Smooth muscle cell (in vitro differentiated cells): Measurements from ENCODE around the gene KATNB1. TPM values are rescaled to one million over a fixed set of nuclear protein-coding genes. Genes with fewer than 3 reads are reported as not detected.

ENCODE experiments used
- DNase-seq: peaks from one replicate; lab custom pipeline; 2025; ENCODE audit not compliant: unreplicated experiment; lab: John Stamatoyannopoulos, UW
- H2AFZ ChIP-seq: fragments of 200-600 bp; sonication (generic); 2 replicates; pipeline ENCODE4 v1.6.0; 2016; ENCODE audit warnings: antibody characterized with exemption, low read depth, mild to moderate bottlenecking
- H3F3A ChIP-seq: fragments of 200-600 bp; sonication (generic); 2 replicates; pipeline ENCODE4 v1.6.0; 2017; ENCODE audit warnings: antibody characterized with exemption, low read depth
- H3K27ac ChIP-seq: fragments of 200-600 bp; sonication (generic); 2 replicates; pipeline ENCODE4 v1.5.1; 2016; ENCODE audit warnings: low read depth, mild to moderate bottlenecking
- H3K27me3 ChIP-seq: fragments of 200-600 bp; sonication (generic); 2 replicates; pipeline ENCODE4 v1.6.1; 2016; ENCODE audit warnings: low read depth, mild to moderate bottlenecking
- H3K36me3 ChIP-seq: fragments of 200-600 bp; sonication (generic); 2 replicates; pipeline ENCODE4 v1.5.1; 2016; ENCODE audit warnings: low read depth
- H3K4me1 ChIP-seq: fragments of 200-600 bp; sonication (generic); 2 replicates; pipeline ENCODE4 v1.5.1; 2016; ENCODE audit warnings: low read depth
- H3K4me2 ChIP-seq: fragments of 200-600 bp; sonication (generic); 2 replicates; pipeline ENCODE4 v1.6.0; 2016; ENCODE audit warnings: mild to moderate bottlenecking
- H3K4me3 ChIP-seq: fragments of 200-600 bp; sonication (generic); 2 replicates; pipeline ENCODE4 v1.5.1; 2016; ENCODE audit warnings: mild to moderate bottlenecking
- H3K79me2 ChIP-seq: fragments of 200-600 bp; sonication (generic); 2 replicates; pipeline ENCODE4 v1.6.0; 2016; ENCODE audit warnings: low read depth, mild to moderate bottlenecking
- H3K9ac ChIP-seq: fragments of 200-600 bp; sonication (generic); 2 replicates; pipeline ENCODE4 v1.6.0; 2016; ENCODE audit warnings: low read depth
- H3K9me3 ChIP-seq: fragments of 200-600 bp; sonication (generic); replicated peaks from 2 replicates; pipeline ENCODE4 v1.5.1; 2016; ENCODE audit warnings: low read depth
- H4K20me1 ChIP-seq: fragments of 200-600 bp; sonication (generic); 2 replicates; pipeline ENCODE4 v1.6.0; 2016; ENCODE audit warnings: low read depth
- WGBS: methylation state at CpG from one replicate; pipeline ENCODE4 v1.1.7; 2016; ENCODE audit warnings: low lambda C conversion rate; 5-methylcytosine and 5-hydroxymethylcytosine counted together
- microRNA-seq: library from miRNA; unstranded; fragments of <30 nt; microRNA quantifications from one replicate; pipeline ENCODE4, GENCODE V29; 2016; ENCODE audit warnings: borderline number of aligned reads
- polyA plus RNA-seq: library from polyadenylated mRNA; unstranded; fragments of >200 nt; fragmentation: Nextera tagmentation; extraction: Ambion mirVana; gene quantifications from 2 replicates; pipeline ENCODE4 v1.2.1, GENCODE V29; 2016
- small RNA-seq: library from RNA; depleted of rRNA; stranded (forward); fragments of <200 nt; gene quantifications from one replicate; pipeline ENCODE3, GENCODE V24; 2014
- total RNA-seq: library from RNA; depleted of rRNA; stranded (reverse); fragments of >200 nt; gene quantifications from 2 replicates; pipeline ENCODE4 v1.2.3, GENCODE V29; 2014
- TF ChIP-seq, protein P1 (sequence below): fragments of 200-600 bp; sonication (generic); IDR thresholded peaks from 2 replicates; pipeline ENCODE4 v1.5.1; 2017; ENCODE audit warnings: borderline replicate concordance, mild to moderate bottlenecking, antibody characterized with exemption; ENCODE audit not compliant: insufficient read depth, poor library complexity, severe bottlenecking

KATNB1 gene
- total and polyA plus RNA-seq, 2 experiments from 2014 or later, result 11.9 to 23.6 TPM

DNA sequence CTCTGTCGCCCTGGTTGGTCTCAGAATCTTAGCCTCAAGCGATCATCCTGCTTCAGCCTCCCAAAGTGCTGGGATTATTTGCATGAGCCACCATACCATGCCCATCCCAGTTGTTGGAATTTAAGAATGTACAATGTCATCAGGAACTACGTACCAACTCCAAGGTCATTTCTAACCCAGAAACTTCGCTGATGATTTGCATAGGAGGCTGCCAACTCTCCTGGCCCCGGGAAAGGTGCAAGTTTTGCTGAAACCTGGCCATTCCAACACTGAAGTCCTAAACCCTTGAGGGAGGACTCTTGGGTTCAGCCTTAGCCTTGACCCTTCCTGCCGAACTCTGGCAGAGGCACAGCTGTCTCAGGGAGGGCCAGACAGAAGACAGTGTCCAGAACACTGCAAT lies 69.6 kb downstream of the KATNB1 start:
- H3K9me3 ChIP-seq, result no peaks in the 10 kb centered on the region
- no peaks in the 10 kb centered on the region for H3K36me3 ChIP-seq
- TF ChIP-seq, protein P1, sequence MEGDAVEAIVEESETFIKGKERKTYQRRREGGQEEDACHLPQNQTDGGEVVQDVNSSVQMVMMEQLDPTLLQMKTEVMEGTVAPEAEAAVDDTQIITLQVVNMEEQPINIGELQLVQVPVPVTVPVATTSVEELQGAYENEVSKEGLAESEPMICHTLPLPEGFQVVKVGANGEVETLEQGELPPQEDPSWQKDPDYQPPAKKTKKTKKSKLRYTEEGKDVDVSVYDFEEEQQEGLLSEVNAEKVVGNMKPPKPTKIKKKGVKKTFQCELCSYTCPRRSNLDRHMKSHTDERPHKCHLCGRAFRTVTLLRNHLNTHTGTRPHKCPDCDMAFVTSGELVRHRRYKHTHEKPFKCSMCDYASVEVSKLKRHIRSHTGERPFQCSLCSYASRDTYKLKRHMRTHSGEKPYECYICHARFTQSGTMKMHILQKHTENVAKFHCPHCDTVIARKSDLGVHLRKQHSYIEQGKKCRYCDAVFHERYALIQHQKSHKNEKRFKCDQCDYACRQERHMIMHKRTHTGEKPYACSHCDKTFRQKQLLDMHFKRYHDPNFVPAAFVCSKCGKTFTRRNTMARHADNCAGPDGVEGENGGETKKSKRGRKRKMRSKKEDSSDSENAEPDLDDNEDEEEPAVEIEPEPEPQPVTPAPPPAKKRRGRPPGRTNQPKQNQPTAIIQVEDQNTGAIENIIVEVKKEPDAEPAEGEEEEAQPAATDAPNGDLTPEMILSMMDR, result no peak
- WGBS, result 84% methylated on average over 6 of the region's 6 CpGs
- H4K20me1 ChIP-seq, result peaks cover 11% of the 10 kb centered on the region
- no peak overlapping the region for H3K4me3 ChIP-seq
- H2AFZ ChIP-seq, result no peak overlapping the region
- DNase-seq, result no peak
- no peak overlapping the region for H3K27ac ChIP-seq
- no peak overlapping the region for H3K9ac ChIP-seq
- H3F3A ChIP-seq, result peaks cover 11% of the 10 kb centered on the region
- no peaks in the 10 kb centered on the region for H3K27me3 ChIP-seq
- H3K4me1 ChIP-seq, result peaks cover 33% of the 10 kb centered on the region
- H3K4me2 ChIP-seq, result no peak overlapping the region
- peaks cover 13% of the 10 kb centered on the region for H3K79me2 ChIP-seq

Small RNA genes lying within 50 kb of the gene (microRNA-seq; reads per million reads assigned to microRNA genes)
- not detected for gene MIR6772

Small RNA genes lying within 50 kb of the gene (small RNA-seq; reads per million reads assigned to genes)
- 0.16 reads per million for gene MIR6772

Other genes starting within 250 kb of the KATNB1 start
- 36.5 and 43.5 TPM in 2 replicates for gene DOK4, start 249.3 kb upstream of the KATNB1 start, total RNA-seq
- 73.6 and 95.6 TPM in 2 replicates for gene DOK4, start 249.3 kb upstream of the KATNB1 start, polyA plus RNA-seq
- 10.8 and 13.4 TPM in 2 replicates for gene CCDC102A, start 199.2 kb upstream of the KATNB1 start, total RNA-seq
- 21.9 and 25.3 TPM in 2 replicates for gene CCDC102A, start 199.2 kb upstream of the KATNB1 start, polyA plus RNA-seq
- gene ADGRG5, start 193.1 kb upstream of the KATNB1 start, total RNA-seq, result not detected in 2 replicates
- gene ADGRG5, start 193.1 kb upstream of the KATNB1 start, polyA plus RNA-seq, result not detected in 2 replicates
- 27.3 and 32.0 TPM in 2 replicates for gene ADGRG1, start 107.1 kb upstream of the KATNB1 start, total RNA-seq
- gene ADGRG1, start 107.1 kb upstream of the KATNB1 start, polyA plus RNA-seq, result 15.3 and 71.2 TPM in 2 replicates
- 0.13 TPM in 1 of 2 replicates, not detected in the other for gene ADGRG3, start 67.5 kb upstream of the KATNB1 start, total RNA-seq
- gene ADGRG3, start 67.5 kb upstream of the KATNB1 start, polyA plus RNA-seq, result not detected in 2 replicates
- gene DRC7, start 41.0 kb upstream of the KATNB1 start, total RNA-seq, result 0.94 TPM in 1 of 2 replicates, not detected in the other
- gene DRC7, start 41.0 kb upstream of the KATNB1 start, polyA plus RNA-seq, result not detected in 2 replicates
- 28.0 and 30.6 TPM in 2 replicates for gene KIFC3, start 66.7 kb downstream of the KATNB1 start, total RNA-seq
- gene KIFC3, start 66.7 kb downstream of the KATNB1 start, polyA plus RNA-seq, result 50.2 and 51.6 TPM in 2 replicates
- gene CNGB1, start 235.4 kb downstream of the KATNB1 start, total RNA-seq, result not detected in 2 replicates
- not detected in 2 replicates for gene CNGB1, start 235.4 kb downstream of the KATNB1 start, polyA plus RNA-seq